Activated CD4-positive, alpha-beta memory T cell treated with anti-CD3 and anti-CD28 coated beads, Interleukin-2, amount 10 ng/mL, durations not matched to agents 7 days and 5 days (primary cell): ENCODE data around the gene TMPRSS3. TPM values are rescaled to one million over a fixed set of nuclear protein-coding genes. Genes with fewer than 3 reads are reported as not detected.

Experiments
- CTCF ChIA-PET: fragments of 350-600 bp; sonication (Branson Sonifier 250); formaldehyde crosslinking; loops from one replicate; lab custom pipeline; 2021; ENCODE audit warnings: antibody characterized with exemption, inconsistent platforms; lab: Charles Lee
- POLR2A ChIA-PET: fragments of 350-600 bp; sonication (Branson Sonifier 250); formaldehyde crosslinking; loops from one replicate; lab custom pipeline; 2021; ENCODE audit warnings: antibody characterized with exemption; lab: Charles Lee
- DNase-seq: peaks from one replicate; pipeline ENCODE4 v3.0.0-alpha.2; 2020
- H3K27ac Mint-ChIP-seq: one replicate; pipeline ENCODE4 v1.8.0; 2021; ENCODE audit warnings: mild to moderate bottlenecking, mixed read lengths
- H3K27me3 Mint-ChIP-seq: one replicate; pipeline ENCODE4 v1.8.0; 2021; ENCODE audit warnings: mixed read lengths
- H3K36me3 Mint-ChIP-seq: one replicate; pipeline ENCODE4 v1.8.0; 2021; ENCODE audit warnings: low read depth, mixed read lengths
- H3K4me1 Mint-ChIP-seq: one replicate; pipeline ENCODE4 v1.8.0; 2021; ENCODE audit warnings: mixed read lengths
- H3K4me3 Mint-ChIP-seq: one replicate; pipeline ENCODE4 v1.8.0; 2021; ENCODE audit warnings: mild to moderate bottlenecking, mixed read lengths
- H3K9me3 Mint-ChIP-seq: one replicate; pipeline ENCODE4 v1.8.0; 2021; ENCODE audit warnings: mixed read lengths
- total RNA-seq, 2 experiments: library from RNA; stranded (reverse); gene quantifications; one replicate each; pipeline ENCODE4 v1.2.3, GENCODE V29; 2021

The TMPRSS3 gene
- total RNA-seq, 2 experiments from 2014 or later, result 24.6 to 24.8 TPM

GRCh38 chr21:42436914-42437313 lies 41.1 kb upstream of the TMPRSS3 start:
- Mint-ChIP-seq H3K4me1 (peaks cover 61% of the 10 kb centered on the region), H3K9me3 (peaks cover 8% of the 10 kb centered on the region), H3K4me3 (no peak overlapping the region), H3K27ac (no peak overlapping the region), H3K36me3 (peaks cover 95% of the 10 kb centered on the region), H3K27me3 (no peaks in the 10 kb centered on the region)
- ChIA-PET CTCF (no interaction called here), POLR2A (interaction anchor here (0.8 to 1.1 kb wide), 3 partner anchors 9 to 16 kb away, joined by 3 to 4 read pairs (median 4); no protein-coding TSS in a partner anchor)
- no peak for DNase-seq

GRCh38 chr21:42435833-42436232 lies 40.0 kb upstream of the TMPRSS3 start:
- Mint-ChIP-seq H3K4me1 (peaks cover 61% of the 10 kb centered on the region), H3K36me3 (peaks cover 98% of the 10 kb centered on the region), H3K4me3 (no peak overlapping the region), H3K9me3 (peaks cover 11% of the 10 kb centered on the region), H3K27ac (no peak overlapping the region), H3K27me3 (no peaks in the 10 kb centered on the region)
- DNase-seq, result no peak
- CTCF ChIA-PET, result interaction anchor here (1.0 to 1.7 kb wide), 2 partner anchors 11 to 98 kb away, joined by 3 to 5 read pairs; no protein-coding TSS in a partner anchor
- POLR2A ChIA-PET, result interaction anchor here (1.1 kb wide), 1 partner anchor 10 kb away, joined by 3 read pairs; no protein-coding TSS in a partner anchor

GRCh38 chr21:42435401-42435800 lies 39.5 kb upstream of the TMPRSS3 start:
- Mint-ChIP-seq H3K27me3 (no peaks in the 10 kb centered on the region), H3K4me3 (no peak overlapping the region), H3K4me1 (peaks cover 58% of the 10 kb centered on the region), H3K36me3 (peaks cover 97% of the 10 kb centered on the region), H3K27ac (no peak overlapping the region), H3K9me3 (peaks cover 11% of the 10 kb centered on the region)
- ChIA-PET POLR2A (interaction anchor here (3.3 kb wide), 1 partner anchor 32 kb away, joined by 17 read pairs; the partner anchor contains the start of gene UBASH3A), CTCF (interaction anchor here (1.0 to 1.7 kb wide), 2 partner anchors 11 to 97 kb away, joined by 3 to 5 read pairs; no protein-coding TSS in a partner anchor)
- no peak for DNase-seq

GRCh38 chr21:42434884-42435283 lies 39.0 kb upstream of the TMPRSS3 start:
- peaks cover 53% of the 10 kb centered on the region for H3K4me1 Mint-ChIP-seq
- POLR2A ChIA-PET, result interaction anchor here (3.3 kb wide), 1 partner anchor 31 kb away, joined by 17 read pairs; the partner anchor contains the start of gene UBASH3A

GRCh38 chr21:42433946-42434551 lies 38.2 kb upstream of the TMPRSS3 start:
- ChIA-PET CTCF (interaction anchor here (1.0 kb wide), 1 partner anchor 53 kb away, joined by 3 read pairs; no protein-coding TSS in a partner anchor), POLR2A (interaction anchor here (1.3 to 3.3 kb wide), 2 partner anchors 10 to 30 kb away, joined by 8 to 17 read pairs; partner anchors contain the start of gene UBASH3A)
- H3K27me3 Mint-ChIP-seq, result no peaks in the 10 kb centered on the region
- H3K36me3 Mint-ChIP-seq, result peaks cover 96% of the 10 kb centered on the region
- H3K9me3 Mint-ChIP-seq, result peaks cover 11% of the 10 kb centered on the region
- DNase-seq, result no peak
- no peak overlapping the region for H3K4me3 Mint-ChIP-seq
- no peak overlapping the region for H3K27ac Mint-ChIP-seq
- H3K4me1 Mint-ChIP-seq, result peaks cover 44% of the 10 kb centered on the region

More at GRCh38 chr21:42434884-42435283, 39.0 kb upstream of the TMPRSS3 start:
- Mint-ChIP-seq H3K4me3 (no peak overlapping the region), H3K9me3 (peaks cover 11% of the 10 kb centered on the region), H3K27me3 (no peaks in the 10 kb centered on the region), H3K36me3 (peaks cover 96% of the 10 kb centered on the region), H3K27ac (no peak overlapping the region)
- CTCF ChIA-PET, result interaction anchor here (1.7 kb wide), 1 partner anchor 97 kb away, joined by 5 read pairs; no protein-coding TSS in a partner anchor
- no peak for DNase-seq

GRCh38 chr21:42432695-42433094 lies 36.8 kb upstream of the TMPRSS3 start:
- Mint-ChIP-seq H3K4me3 (no peak overlapping the region), H3K27me3 (no peaks in the 10 kb centered on the region), H3K36me3 (peaks cover 94% of the 10 kb centered on the region), H3K27ac (peak overlapping the region; percentile 38), H3K4me1 (peaks cover 32% of the 10 kb centered on the region), H3K9me3 (peaks cover 11% of the 10 kb centered on the region)
- POLR2A ChIA-PET, result interaction anchor here (1.2 to 3.3 kb wide), 3 partner anchors 9 to 29 kb away, joined by 4 to 17 read pairs (median 8); partner anchors contain the start of gene UBASH3A
- CTCF ChIA-PET, result interaction anchor here (0.8 to 1.2 kb wide), 3 partner anchors 9 to 51 kb away, joined by 3 to 4 read pairs (median 3); partner anchors contain the start of gene UBASH3A
- no peak for DNase-seq

- H3K36me3 Mint-ChIP-seq, result peaks cover 96% of the 10 kb centered on the region
- no peak overlapping the region for H3K27ac Mint-ChIP-seq
- no peak overlapping the region for H3K4me3 Mint-ChIP-seq
- POLR2A ChIA-PET, result interaction anchor here (19.4 kb wide), 1 partner anchor 24 kb away, joined by 431 read pairs; the partner anchor contains the start of gene UBASH3A
- peaks cover 39% of the 10 kb centered on the region for H3K4me1 Mint-ChIP-seq
- CTCF ChIA-PET, result no interaction called here
- no peaks in the 10 kb centered on the region for H3K27me3 Mint-ChIP-seq
- H3K9me3 Mint-ChIP-seq, result peaks cover 11% of the 10 kb centered on the region
- no peak for DNase-seq
Measured at GRCh38 chr21:42431196-42431595, 35.3 kb upstream of the TMPRSS3 start.

GRCh38 chr21:42430521-42430920 lies 34.7 kb upstream of the TMPRSS3 start:
- Mint-ChIP-seq H3K4me3 (no peak overlapping the region), H3K27ac (no peak overlapping the region), H3K9me3 (peaks cover 11% of the 10 kb centered on the region), H3K36me3 (peaks cover 94% of the 10 kb centered on the region), H3K27me3 (no peaks in the 10 kb centered on the region), H3K4me1 (peaks cover 46% of the 10 kb centered on the region)
- CTCF ChIA-PET, result no interaction called here
- POLR2A ChIA-PET, result interaction anchor here (19.4 kb wide), 1 partner anchor 23 kb away, joined by 431 read pairs; the partner anchor contains the start of gene UBASH3A
- DNase-seq, result no peak

- POLR2A ChIA-PET, result interaction anchor here (1.3 to 19.4 kb wide), 3 partner anchors 9 to 22 kb away, joined by 4 to 431 read pairs (median 6); partner anchors contain the start of gene UBASH3A
- no peak for DNase-seq
- Mint-ChIP-seq H3K4me3 (no peak overlapping the region), H3K27me3 (no peaks in the 10 kb centered on the region), H3K9me3 (peaks cover 11% of the 10 kb centered on the region), H3K36me3 (peaks cover 92% of the 10 kb centered on the region), H3K4me1 (peaks cover 48% of the 10 kb centered on the region), H3K27ac (no peak overlapping the region)
- CTCF ChIA-PET, result no interaction called here
Measured at GRCh38 chr21:42429856-42430255, 34.0 kb upstream of the TMPRSS3 start.

GRCh38 chr21:42429021-42429420 lies 33.2 kb upstream of the TMPRSS3 start:
- no peak for DNase-seq
- H3K9me3 Mint-ChIP-seq, result peaks cover 11% of the 10 kb centered on the region
- H3K27ac Mint-ChIP-seq, result no peak overlapping the region
- peaks cover 48% of the 10 kb centered on the region for H3K4me1 Mint-ChIP-seq
- H3K4me3 Mint-ChIP-seq, result no peak overlapping the region
- ChIA-PET CTCF (interaction anchor here (0.8 to 1.9 kb wide), 3 partner anchors 31 to 236 kb away, joined by 3 to 5 read pairs (median 3); no protein-coding TSS in a partner anchor), POLR2A (interaction anchor here (1.3 to 19.4 kb wide), 4 partner anchors 8 to 21 kb away, joined by 4 to 431 read pairs (median 5); partner anchors contain the start of gene UBASH3A)
- H3K36me3 Mint-ChIP-seq, result peaks cover 90% of the 10 kb centered on the region
- H3K27me3 Mint-ChIP-seq, result no peaks in the 10 kb centered on the region

GRCh38 chr21:42427809-42428419 lies 32.1 kb upstream of the TMPRSS3 start:
- Mint-ChIP-seq H3K27ac (no peak overlapping the region), H3K36me3 (peaks cover 90% of the 10 kb centered on the region), H3K27me3 (no peaks in the 10 kb centered on the region), H3K9me3 (peaks cover 11% of the 10 kb centered on the region), H3K4me3 (no peak overlapping the region), H3K4me1 (peaks cover 50% of the 10 kb centered on the region)
- CTCF ChIA-PET, result interaction anchor here (1.2 to 1.9 kb wide), 2 partner anchors 117 to 235 kb away, joined by 3 to 5 read pairs; no protein-coding TSS in a partner anchor
- DNase-seq, result no peak
- POLR2A ChIA-PET, result interaction anchor here (0.7 to 19.4 kb wide), 3 partner anchors 9 to 186 kb away, joined by 3 to 431 read pairs (median 4); partner anchors contain the start of gene UBASH3A

GRCh38 chr21:42426876-42427480 lies 31.1 kb upstream of the TMPRSS3 start:
- ChIA-PET CTCF (interaction anchor here (1.1 to 1.9 kb wide), 2 partner anchors 45 to 116 kb away, joined by 4 to 5 read pairs; no protein-coding TSS in a partner anchor), POLR2A (interaction anchor here (0.7 to 19.4 kb wide), 3 partner anchors 19 to 185 kb away, joined by 3 to 431 read pairs (median 9); partner anchors contain the start of gene UBASH3A)
- H3K9me3 Mint-ChIP-seq, result peaks cover 4% of the 10 kb centered on the region
- DNase-seq, result no peak
- H3K36me3 Mint-ChIP-seq, result peaks cover 89% of the 10 kb centered on the region
- H3K27ac Mint-ChIP-seq, result no peak overlapping the region
- H3K4me3 Mint-ChIP-seq, result no peak overlapping the region
- H3K27me3 Mint-ChIP-seq, result no peaks in the 10 kb centered on the region
- peaks cover 54% of the 10 kb centered on the region for H3K4me1 Mint-ChIP-seq
